ENCODE results near the gene DCHS1.

DCHS1 gene

GRCh38 chr11:6601041-6601461 lies 54.6 kb downstream of the DCHS1 start:
- DNase-seq (ENCODE audit: low read depth): no peak
- no peak overlapping the region for H3K4me3 ChIP-seq (ENCODE audit: low read depth, low read length)
- no peak for TF ChIP-seq CTCF (conservative IDR thresholded peaks at IDR 0.05; ENCODE audit: low read depth, low read length)

GRCh38 chr11:6599881-6600390 lies 55.7 kb downstream of the DCHS1 start:
- DNase-seq (ENCODE audit: low read depth): no peak
- TF ChIP-seq CTCF (conservative IDR thresholded peaks at IDR 0.05; ENCODE audit: low read depth, low read length): no peak
- no peak overlapping the region for H3K4me3 ChIP-seq (ENCODE audit: low read depth, low read length)

GRCh38 chr11:6599449-6599848 lies 56.2 kb downstream of the DCHS1 start:
- no peak overlapping the region for H3K4me3 ChIP-seq (ENCODE audit: low read depth, low read length)
- no peak for DNase-seq (ENCODE audit: low read depth)
- TF ChIP-seq CTCF (conservative IDR thresholded peaks at IDR 0.05; ENCODE audit: low read depth, low read length): no peak

GRCh38 chr11:6598555-6598954 lies 57.1 kb downstream of the DCHS1 start:
- no peak for TF ChIP-seq CTCF (conservative IDR thresholded peaks at IDR 0.05; ENCODE audit: low read depth, low read length)
- H3K4me3 ChIP-seq (ENCODE audit: low read depth, low read length): no peak overlapping the region
- no peak for DNase-seq (ENCODE audit: low read depth)

GRCh38 chr11:6596239-6596877 lies 59.3 kb downstream of the DCHS1 start:
- no peak for TF ChIP-seq CTCF (conservative IDR thresholded peaks at IDR 0.05; ENCODE audit: low read depth, low read length)
- DNase-seq (ENCODE audit: low read depth): no peak
- H3K4me3 ChIP-seq (ENCODE audit: low read depth, low read length): no peak overlapping the region

GRCh38 chr11:6594142-6594768 lies 61.4 kb downstream of the DCHS1 start:
- no peak for DNase-seq (ENCODE audit: low read depth)
- no peak overlapping the region for H3K4me3 ChIP-seq (ENCODE audit: low read depth, low read length)
- no peak for TF ChIP-seq CTCF (conservative IDR thresholded peaks at IDR 0.05; ENCODE audit: low read depth, low read length)

GRCh38 chr11:6588018-6588417 lies 67.6 kb downstream of the DCHS1 start:
- DNase-seq (ENCODE audit: low read depth): no peak
- no peak overlapping the region for H3K4me3 ChIP-seq (ENCODE audit: low read depth, low read length)
- no peak for TF ChIP-seq CTCF (conservative IDR thresholded peaks at IDR 0.05; ENCODE audit: low read depth, low read length)
